DOHH2 (cell line): ENCODE data around the gene TRIM58.

Experiments
- EZH2phosphoT487 ChIP-seq: fragments of 200-600 bp; sonication (generic); IDR thresholded peaks from 2 replicates; pipeline ENCODE4 v1.6.1; 2017; ENCODE audit warnings: borderline replicate concordance, mild to moderate bottlenecking, antibody characterized with exemption, low read length, moderate library complexity, mixed read lengths
- TF ChIP-seq, protein P1 (sequence below): fragments of 200-600 bp; sonication (generic); IDR thresholded peaks from one replicate; pipeline ENCODE4 v1.5.1; 2014; ENCODE audit warnings: antibody characterized with exemption, mild to moderate bottlenecking, low read depth, low read length; ENCODE audit not compliant: poor library complexity, severe bottlenecking

DNA sequence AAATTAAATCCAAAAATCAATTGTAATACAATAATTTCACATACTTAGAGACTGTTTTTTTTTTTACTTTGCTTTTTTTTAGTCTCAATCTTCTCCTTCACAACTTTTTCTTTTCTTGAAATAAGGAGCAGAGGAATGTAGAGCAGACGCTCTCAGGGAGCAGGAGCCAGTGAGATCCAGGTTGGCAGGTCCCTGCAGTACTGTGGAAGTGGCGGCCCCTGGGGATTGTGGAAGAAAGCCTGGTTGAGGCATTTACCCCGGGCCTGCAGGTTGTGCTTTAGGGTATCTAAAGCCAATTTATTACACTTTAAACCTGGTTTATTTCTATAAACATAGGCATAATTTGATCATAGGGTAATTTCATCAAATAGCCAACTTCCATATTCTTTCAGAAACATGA is 67.0 kb downstream of the TRIM58 start:
- TF ChIP-seq, protein P1, sequence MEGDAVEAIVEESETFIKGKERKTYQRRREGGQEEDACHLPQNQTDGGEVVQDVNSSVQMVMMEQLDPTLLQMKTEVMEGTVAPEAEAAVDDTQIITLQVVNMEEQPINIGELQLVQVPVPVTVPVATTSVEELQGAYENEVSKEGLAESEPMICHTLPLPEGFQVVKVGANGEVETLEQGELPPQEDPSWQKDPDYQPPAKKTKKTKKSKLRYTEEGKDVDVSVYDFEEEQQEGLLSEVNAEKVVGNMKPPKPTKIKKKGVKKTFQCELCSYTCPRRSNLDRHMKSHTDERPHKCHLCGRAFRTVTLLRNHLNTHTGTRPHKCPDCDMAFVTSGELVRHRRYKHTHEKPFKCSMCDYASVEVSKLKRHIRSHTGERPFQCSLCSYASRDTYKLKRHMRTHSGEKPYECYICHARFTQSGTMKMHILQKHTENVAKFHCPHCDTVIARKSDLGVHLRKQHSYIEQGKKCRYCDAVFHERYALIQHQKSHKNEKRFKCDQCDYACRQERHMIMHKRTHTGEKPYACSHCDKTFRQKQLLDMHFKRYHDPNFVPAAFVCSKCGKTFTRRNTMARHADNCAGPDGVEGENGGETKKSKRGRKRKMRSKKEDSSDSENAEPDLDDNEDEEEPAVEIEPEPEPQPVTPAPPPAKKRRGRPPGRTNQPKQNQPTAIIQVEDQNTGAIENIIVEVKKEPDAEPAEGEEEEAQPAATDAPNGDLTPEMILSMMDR: no peak
- TF ChIP-seq EZH2phosphoT487: no peak
